OCI-LY1 (cell line): Measurements from ENCODE around the gene CD164L2.

Experiments
- CTCF ChIP-seq: fragments of 200-600 bp; sonication (generic), shearing (Covaris generic); IDR thresholded peaks from 2 replicates; pipeline ENCODE4 v1.5.1; 2017; ENCODE audit warnings: mild to moderate bottlenecking, antibody characterized with exemption, low read length, moderate library complexity, mixed read lengths
- EZH2 ChIP-seq: fragments of 200-600 bp; sonication (generic), shearing (Covaris generic); IDR thresholded peaks from 2 replicates; pipeline ENCODE4 v1.8.0; 2017; ENCODE audit warnings: borderline replicate concordance, mixed run types, mild to moderate bottlenecking, antibody characterized with exemption, low read length, moderate library complexity, mixed read lengths

- TF ChIP-seq CTCF (no peak), EZH2 (no peak)
These were observed 31.5 kb downstream of the CD164L2 start for GRCh38 chr1:27351541-27352107.
